Bronchial epithelial cell (primary cell): ENCODE data around the gene HMGCS1. TPM values are rescaled to one million over a fixed set of nuclear protein-coding genes. Genes with fewer than 3 reads are reported as not detected.
"Not testable (repeated sequence)": the region's sequence is repeated elsewhere in the genome, so short reads cannot be mapped to it uniquely, and the experiment has no call there.

Experiments
- DNase-seq: peaks from one replicate; pipeline ENCODE4 v3.0.0-alpha.2; 2010; ENCODE audit warnings: low read depth
- FAIRE-seq: peaks from 2 replicates; lab custom pipeline; 2011; peaks lifted over from hg19 to GRCh38; lab: Jason Lieb, UNC
- H3K27me3 ChIP-seq: 2 replicates; pipeline ENCODE4 v1.5.1; 2011; ENCODE audit warnings: low read length; ENCODE audit not compliant: control insufficient read depth, insufficient read depth
- H3K36me3 ChIP-seq: 2 replicates; pipeline ENCODE4 v1.5.1; 2011; ENCODE audit warnings: low read length; ENCODE audit not compliant: control insufficient read depth, insufficient read depth
- H3K4me3 ChIP-seq: 2 replicates; pipeline ENCODE4 v1.5.1; 2011; ENCODE audit warnings: mild to moderate bottlenecking, low read depth, low read length, control low read depth
- CTCF ChIP-seq: IDR thresholded peaks from 2 replicates; pipeline ENCODE4 v1.5.1; 2011; ENCODE audit warnings: mild to moderate bottlenecking, moderate library complexity, low read length, control low read depth, inconsistent platforms; ENCODE audit not compliant: insufficient read depth, severe bottlenecking
- total RNA-seq: library from RNA; depleted of rRNA; stranded (reverse); fragments of >200 nt; gene quantifications from 2 replicates; pipeline ENCODE4 v1.2.1, GENCODE V29; 2014

The HMGCS1 gene
- total RNA-seq, 1 donor from 2014 or later, result 55.5 TPM

GRCh38 chr5:43270645-43271044, 42.6 kb downstream of the HMGCS1 start:
- DNase-seq (no peak), FAIRE-seq (no peak)
- Histone ChIP-seq H3K4me3 (no peak overlapping the region), H3K27me3 (peaks cover 3% of the 10 kb centered on the region), H3K36me3 (no peaks in the 10 kb centered on the region)
- TF ChIP-seq CTCF, result no peak

GRCh38 chr5:43268188-43268820, 44.9 kb downstream of the HMGCS1 start:
- no peak for TF ChIP-seq CTCF
- FAIRE-seq, result no peak
- no peak for DNase-seq

GRCh38 chr5:43262269-43262668, 50.9 kb downstream of the HMGCS1 start:
- DNase-seq, H3K27me3 ChIP-seq, H3K36me3 ChIP-seq, FAIRE-seq, H3K4me3 ChIP-seq: not testable (repeated sequence)

More at GRCh38 chr5:43268188-43268820, 44.9 kb downstream of the HMGCS1 start:
- H3K27me3 ChIP-seq, result peaks cover 1% of the 10 kb centered on the region
- H3K4me3 ChIP-seq, result no peak overlapping the region
- no peaks in the 10 kb centered on the region for H3K36me3 ChIP-seq

- FAIRE-seq (no peak), DNase-seq (no peak)
- no peaks in the 10 kb centered on the region for H3K36me3 ChIP-seq
- H3K4me3 ChIP-seq, result no peak overlapping the region
- no peaks in the 10 kb centered on the region for H3K27me3 ChIP-seq
- no peak for TF ChIP-seq CTCF
Measured at GRCh38 chr5:43258116-43258515, 55.1 kb downstream of the HMGCS1 start.

- H3K36me3 ChIP-seq, result no peaks in the 10 kb centered on the region
- no peak for FAIRE-seq
- TF ChIP-seq CTCF, result no peak
- DNase-seq, result no peak
- H3K27me3 ChIP-seq, result no peaks in the 10 kb centered on the region
- H3K4me3 ChIP-seq, result no peak overlapping the region
Measured at GRCh38 chr5:43256261-43256966, 56.8 kb downstream of the HMGCS1 start.

GRCh38 chr5:43255704-43256103, 57.5 kb downstream of the HMGCS1 start:
- Histone ChIP-seq H3K36me3 (no peaks in the 10 kb centered on the region), H3K4me3 (no peak overlapping the region), H3K27me3 (no peaks in the 10 kb centered on the region)
- FAIRE-seq, result no peak
- no peak for TF ChIP-seq CTCF
- no peak for DNase-seq
